Measurements from ENCODE around the gene AKAP12. TPM values are rescaled to one million over a fixed set of nuclear protein-coding genes. Genes with fewer than 3 reads are reported as not detected.

Gene AKAP12
- total RNA-seq, 1 donor from 2014 or later = 430 TPM

GRCh38 chr6:151247490-151247889 is 7.7 kb downstream of the AKAP12 start:
- H3K4me3 ChIP-seq (ENCODE audit: low read depth, low read length) = no peak overlapping the region
- no peak for DNase-seq (ENCODE audit: low read depth)
- TF ChIP-seq CTCF (conservative IDR thresholded peaks at IDR 0.05; ENCODE audit: low read depth, low read length) = no peak

DNA sequence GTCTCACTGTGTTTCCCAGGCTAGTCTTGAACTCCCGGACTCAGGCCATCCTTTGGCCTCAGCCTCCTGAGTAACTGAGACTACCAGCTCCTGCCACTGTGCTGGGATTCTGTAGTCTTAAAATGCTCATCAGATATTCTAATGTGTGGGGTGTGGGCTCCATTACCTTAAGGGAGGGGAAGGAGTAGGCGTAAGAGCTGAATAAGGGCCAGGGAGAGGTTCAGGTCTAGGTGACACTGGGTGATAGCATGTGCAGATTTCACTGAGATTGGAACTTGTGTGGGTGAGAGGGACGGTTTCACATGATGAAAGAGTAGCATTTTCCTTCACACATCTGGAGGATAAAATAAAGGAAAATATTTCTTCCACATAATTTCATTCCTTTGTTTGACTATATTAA is 8.5 kb downstream of the AKAP12 start:
- no peak overlapping the region for H3K4me3 ChIP-seq (ENCODE audit: low read depth, low read length)
- no peak for DNase-seq (ENCODE audit: low read depth)
- TF ChIP-seq CTCF (conservative IDR thresholded peaks at IDR 0.05; ENCODE audit: low read depth, low read length) = no peak

- no peak overlapping the region for H3K4me3 ChIP-seq (ENCODE audit: low read depth, low read length)
- TF ChIP-seq CTCF (conservative IDR thresholded peaks at IDR 0.05; ENCODE audit: low read depth, low read length) = no peak
- DNase-seq (ENCODE audit: low read depth) = no peak
These were observed 12.9 kb downstream of the AKAP12 start for GRCh38 chr6:151252634-151253033.

- peak; percentile 71 for DNase-seq (ENCODE audit: low read depth)
- H3K4me3 ChIP-seq (ENCODE audit: low read depth, low read length) = peak overlapping the region; percentile 33
- peak; percentile 17 for TF ChIP-seq CTCF (conservative IDR thresholded peaks at IDR 0.05; ENCODE audit: low read depth, low read length)
These were observed 14.8 kb downstream of the AKAP12 start for GRCh38 chr6:151254451-151255081.

DNA sequence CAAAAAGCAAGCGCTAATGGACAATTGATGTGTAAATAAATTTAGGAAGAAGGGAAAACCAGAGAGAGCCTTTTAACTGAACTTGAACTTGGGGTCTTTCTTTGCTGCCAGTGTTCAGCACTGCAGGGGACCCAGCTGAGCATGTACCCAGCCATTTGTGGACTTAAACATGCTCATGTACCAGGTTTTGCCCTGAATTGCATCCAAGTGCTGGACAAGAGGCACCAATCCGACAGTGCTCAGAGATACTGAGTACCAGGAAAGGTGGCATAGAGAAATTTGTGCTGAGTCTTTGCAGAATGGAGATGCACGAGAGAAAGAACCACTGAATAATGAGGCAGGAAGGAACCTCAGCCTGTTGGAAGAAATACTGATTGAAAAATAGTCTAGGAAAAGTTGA is 16.0 kb downstream of the AKAP12 start:
- no peak for TF ChIP-seq CTCF (conservative IDR thresholded peaks at IDR 0.05; ENCODE audit: low read depth, low read length)
- DNase-seq (ENCODE audit: low read depth) = no peak
- no peak overlapping the region for H3K4me3 ChIP-seq (ENCODE audit: low read depth, low read length)

DNA sequence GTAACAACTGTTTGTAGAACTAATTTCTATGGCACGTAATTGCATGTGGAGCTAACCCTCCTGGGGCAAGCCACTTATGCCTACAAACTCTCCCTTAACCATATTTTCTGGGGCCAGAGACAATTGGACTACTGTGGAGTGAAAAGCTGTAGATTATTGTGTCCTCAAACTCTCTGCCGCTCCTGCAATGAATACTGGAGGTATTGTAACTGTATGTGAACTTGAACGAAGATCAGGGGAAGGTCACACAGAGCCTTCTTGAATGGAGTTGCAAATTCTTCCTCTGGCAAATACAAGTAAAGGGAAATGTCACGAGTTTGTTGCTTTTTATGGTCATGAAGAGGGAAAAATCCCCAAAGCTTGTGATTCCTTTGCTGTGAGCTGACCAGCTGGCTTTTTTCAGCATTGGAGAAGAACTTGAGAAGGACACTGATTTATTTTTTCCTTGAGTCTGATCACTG is 18.2 kb downstream of the AKAP12 start:
- TF ChIP-seq CTCF (conservative IDR thresholded peaks at IDR 0.05; ENCODE audit: low read depth, low read length) = no peak
- H3K4me3 ChIP-seq (ENCODE audit: low read depth, low read length) = no peak overlapping the region
- no peak for DNase-seq (ENCODE audit: low read depth)

DNA sequence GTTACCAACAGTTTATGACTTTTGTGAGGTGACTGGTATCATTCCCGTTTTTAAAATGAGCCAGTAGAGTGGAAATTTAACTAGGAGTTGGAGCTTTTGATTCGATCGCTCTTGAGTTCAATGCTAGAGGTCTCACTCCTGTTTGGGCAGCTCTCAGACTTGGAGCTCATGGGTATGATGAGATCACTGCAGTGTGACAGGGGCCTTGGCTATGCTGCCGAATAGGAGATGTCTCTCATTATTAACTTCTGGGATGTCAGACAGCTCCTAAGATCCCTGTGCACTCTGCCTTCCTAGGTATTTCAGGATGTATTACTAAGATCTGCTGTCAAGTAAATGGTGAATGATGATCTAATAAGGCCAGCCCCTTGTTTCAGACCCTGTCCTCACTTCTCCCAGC is 20.4 kb downstream of the AKAP12 start:
- no peak for TF ChIP-seq CTCF (conservative IDR thresholded peaks at IDR 0.05; ENCODE audit: low read depth, low read length)
- no peak for DNase-seq (ENCODE audit: low read depth)
- H3K4me3 ChIP-seq (ENCODE audit: low read depth, low read length) = no peak overlapping the region

Measured in epithelial cell of proximal tubule (primary cell).